SK-N-SH (cell line): ENCODE results near the gene RGN.
"Not testable (repeated sequence)": the region's sequence is repeated elsewhere in the genome, so short reads cannot be mapped to it uniquely, and the experiment has no call there.

Experiments
- EP300 ChIP-seq, 2 experiments: IDR thresholded peaks; 2 replicates each; pipeline versions ENCODE4 v1.4.0 to v1.6.1; 2012; ENCODE audit warnings: borderline replicate concordance in 1 of 2, low read depth in 1 of 2, low read length in 1 of 2
- EZH2phosphoT487 ChIP-seq: fragments of 200-600 bp; sonication (generic); IDR thresholded peaks from 2 replicates; pipeline ENCODE4 v1.6.1; 2017; ENCODE audit warnings: low read depth, mixed run types, mild to moderate bottlenecking, antibody characterized with exemption, moderate library complexity, borderline replicate concordance
- TF ChIP-seq, protein P1 (sequence below): fragments of 200-600 bp; sonication (generic); IDR thresholded peaks from 2 replicates; pipeline ENCODE4 v1.6.1; 2017; ENCODE audit warnings: antibody characterized with exemption, mild to moderate bottlenecking, moderate library complexity

DNA sequence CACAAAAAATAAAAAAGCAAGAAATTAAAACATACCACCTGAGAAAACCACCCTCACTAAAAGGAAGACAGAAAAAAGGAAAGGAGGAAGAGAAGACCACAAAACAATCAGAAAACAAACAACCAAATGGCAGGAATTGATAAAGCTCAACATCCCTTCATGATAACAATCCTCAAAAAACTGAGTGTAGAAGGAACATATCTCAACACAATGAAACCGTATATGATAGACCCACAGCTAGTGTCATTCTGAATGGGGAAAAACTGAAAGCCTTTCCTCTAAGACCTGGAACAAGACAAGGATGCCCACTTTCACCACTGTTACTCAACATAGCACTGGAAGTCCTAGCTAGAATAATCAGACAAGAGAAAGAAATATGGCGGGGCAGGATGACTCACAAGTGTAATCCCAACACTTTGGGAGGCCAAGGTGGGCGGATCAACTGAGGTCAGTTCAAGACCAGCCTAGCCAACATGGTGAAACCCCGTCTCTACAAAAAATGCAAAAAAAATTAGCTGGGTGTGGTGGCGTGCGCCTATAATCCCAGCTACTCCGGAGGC lies 38.4 kb downstream of the RGN start:
- not testable (repeated sequence) for TF ChIP-seq EZH2phosphoT487; EP300 (IDR thresholded peaks at IDR 0.05; ENCODE audit: borderline replicate concordance in 1 of 2, low read depth in 1 of 2, low read length in 1 of 2)
- TF ChIP-seq, protein P1, sequence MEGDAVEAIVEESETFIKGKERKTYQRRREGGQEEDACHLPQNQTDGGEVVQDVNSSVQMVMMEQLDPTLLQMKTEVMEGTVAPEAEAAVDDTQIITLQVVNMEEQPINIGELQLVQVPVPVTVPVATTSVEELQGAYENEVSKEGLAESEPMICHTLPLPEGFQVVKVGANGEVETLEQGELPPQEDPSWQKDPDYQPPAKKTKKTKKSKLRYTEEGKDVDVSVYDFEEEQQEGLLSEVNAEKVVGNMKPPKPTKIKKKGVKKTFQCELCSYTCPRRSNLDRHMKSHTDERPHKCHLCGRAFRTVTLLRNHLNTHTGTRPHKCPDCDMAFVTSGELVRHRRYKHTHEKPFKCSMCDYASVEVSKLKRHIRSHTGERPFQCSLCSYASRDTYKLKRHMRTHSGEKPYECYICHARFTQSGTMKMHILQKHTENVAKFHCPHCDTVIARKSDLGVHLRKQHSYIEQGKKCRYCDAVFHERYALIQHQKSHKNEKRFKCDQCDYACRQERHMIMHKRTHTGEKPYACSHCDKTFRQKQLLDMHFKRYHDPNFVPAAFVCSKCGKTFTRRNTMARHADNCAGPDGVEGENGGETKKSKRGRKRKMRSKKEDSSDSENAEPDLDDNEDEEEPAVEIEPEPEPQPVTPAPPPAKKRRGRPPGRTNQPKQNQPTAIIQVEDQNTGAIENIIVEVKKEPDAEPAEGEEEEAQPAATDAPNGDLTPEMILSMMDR, result not testable (repeated sequence)
